GM19467 (cell line): ENCODE data around the gene CRMP1.

Experiments
- ATAC-seq: cut with Tn5 transposase; IDR thresholded peaks from one replicate; pipeline ENCODE4 v1.9.1; 2021; ENCODE audit warnings: mild to moderate bottlenecking, moderate library complexity; ENCODE audit not compliant: unreplicated experiment

CRMP1 gene

GRCh38 chr4:5801696-5802095, 91.2 kb downstream of the CRMP1 start:
- ATAC-seq, result no peak

- no peak for ATAC-seq
Measured at GRCh38 chr4:5800496-5800895, 92.4 kb downstream of the CRMP1 start.

- no peak for ATAC-seq
Measured at GRCh38 chr4:5799406-5799805, 93.5 kb downstream of the CRMP1 start.

GRCh38 chr4:5798946-5799345, 93.9 kb downstream of the CRMP1 start:
- ATAC-seq, result no peak

DNA sequence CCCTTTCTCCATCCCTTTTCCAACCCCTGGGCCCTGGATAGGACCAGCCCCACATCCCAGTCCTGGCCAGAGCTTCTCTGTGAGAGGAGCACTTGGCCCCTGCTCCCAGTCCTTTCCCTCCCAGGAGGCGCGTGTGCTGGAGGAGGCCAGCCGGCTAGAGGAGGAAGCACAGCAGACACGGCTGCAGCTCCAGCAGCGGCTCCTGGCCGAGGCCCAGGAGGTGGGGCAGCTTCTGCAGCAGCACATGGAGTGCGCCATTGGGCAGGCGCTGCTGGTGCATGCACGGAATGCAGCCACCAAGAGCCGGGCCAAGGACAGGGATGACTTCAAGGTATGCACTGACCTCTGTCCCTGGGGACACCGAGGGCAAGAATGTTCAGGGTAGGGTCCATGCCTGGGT, 94.4 kb downstream of the CRMP1 start:
- no peak for ATAC-seq

DNA sequence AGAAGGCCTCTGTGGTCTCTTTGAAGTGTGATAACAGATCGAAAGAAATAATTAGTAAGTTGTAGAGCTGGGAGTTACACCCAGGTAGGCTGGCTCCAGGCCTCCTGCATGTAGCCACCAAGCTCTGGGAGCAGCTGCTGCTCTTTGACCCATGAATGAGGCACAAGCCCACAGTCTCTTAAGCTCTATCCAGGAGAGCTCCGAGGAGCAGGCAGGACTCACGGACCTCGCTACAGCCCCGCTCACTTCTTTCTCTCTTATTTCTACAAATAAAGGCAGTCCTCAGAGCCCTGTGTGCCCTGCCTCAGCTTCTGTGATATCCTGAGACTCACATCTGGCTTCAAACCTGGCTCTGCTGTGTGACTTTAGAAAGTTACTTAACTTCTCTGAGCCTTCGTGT, 95.0 kb downstream of the CRMP1 start:
- ATAC-seq, result no peak

DNA sequence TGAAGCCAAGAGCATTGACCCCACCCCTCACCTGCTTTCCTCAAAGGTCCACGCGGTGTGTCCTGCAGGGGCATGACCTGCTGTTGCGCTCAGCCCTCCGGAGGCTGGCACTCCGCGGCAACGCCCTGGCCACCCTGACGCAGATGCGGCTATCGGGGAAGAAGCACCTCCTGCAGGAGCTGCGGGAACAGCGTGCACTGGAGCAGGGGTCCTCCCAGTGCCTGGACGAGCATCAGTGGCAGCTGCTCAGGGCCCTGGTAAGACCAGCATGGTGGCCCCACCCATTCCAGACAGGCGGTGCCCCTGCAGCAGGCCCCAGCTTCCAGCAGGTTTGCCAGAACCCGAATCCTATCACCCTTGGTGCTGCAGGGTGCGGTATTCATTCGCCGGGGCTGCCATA, 95.9 kb downstream of the CRMP1 start:
- no peak for ATAC-seq

DNA sequence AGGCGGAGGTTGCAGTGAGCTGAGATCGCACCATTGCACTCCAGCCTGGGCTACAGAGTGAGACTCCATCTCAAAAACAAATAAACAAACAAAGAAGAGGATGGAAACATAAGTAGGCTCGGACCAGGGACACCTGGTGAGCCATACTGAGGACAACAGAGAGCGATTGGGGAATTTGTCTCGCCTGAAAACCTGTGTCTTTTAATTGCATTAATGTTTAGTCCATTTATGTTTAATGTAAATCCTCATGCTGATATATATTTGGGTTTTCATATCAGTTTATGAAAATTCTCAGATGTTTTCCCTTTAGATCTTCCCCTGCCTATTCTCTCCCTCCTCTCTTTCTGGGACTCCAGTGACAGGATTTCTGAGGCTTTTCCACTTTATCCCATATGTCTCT, 97.3 kb downstream of the CRMP1 start:
- ATAC-seq, result no peak

DNA sequence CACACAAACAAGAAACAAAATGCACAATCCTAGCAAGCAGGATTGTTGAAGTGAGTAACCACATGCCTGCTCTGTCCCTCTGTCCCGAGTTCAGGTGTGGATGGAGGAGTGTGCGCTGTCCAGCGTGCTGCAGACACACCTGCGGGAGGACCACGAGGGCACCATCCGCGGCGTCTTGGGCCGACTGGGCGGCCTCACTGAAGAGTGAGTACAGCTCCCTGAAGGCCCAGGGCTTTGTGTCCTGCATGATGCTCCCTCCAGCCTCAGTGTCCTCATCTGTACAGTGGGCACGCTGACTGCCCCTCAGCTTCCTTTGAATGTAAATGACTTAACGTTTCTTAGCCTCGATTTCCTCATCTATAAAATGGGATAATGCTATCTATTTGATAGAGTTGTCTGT, 99.4 kb downstream of the CRMP1 start:
- no peak for ATAC-seq

DNA sequence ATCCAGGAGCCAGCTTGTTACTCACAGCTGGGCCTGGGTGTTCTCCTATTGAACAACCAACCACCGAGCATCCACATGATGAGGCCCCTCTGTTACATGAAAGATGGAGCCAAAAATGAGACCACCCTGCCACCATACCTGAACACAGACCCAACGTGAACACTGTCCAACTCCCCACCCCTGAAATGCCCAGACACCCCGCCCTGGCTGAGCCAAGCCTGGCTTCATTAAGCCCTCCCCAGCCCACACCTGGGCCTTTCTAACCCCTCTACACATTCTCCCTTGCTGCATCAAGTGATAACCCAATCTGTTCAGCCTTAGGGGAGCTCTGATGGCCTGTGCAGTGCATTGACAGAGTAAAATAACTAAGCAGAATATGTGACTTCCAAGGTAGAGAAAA, 101.2 kb downstream of the CRMP1 start:
- ATAC-seq, result no peak

- no peak for ATAC-seq
Measured at GRCh38 chr4:5790546-5790857, 102.4 kb downstream of the CRMP1 start.

DNA sequence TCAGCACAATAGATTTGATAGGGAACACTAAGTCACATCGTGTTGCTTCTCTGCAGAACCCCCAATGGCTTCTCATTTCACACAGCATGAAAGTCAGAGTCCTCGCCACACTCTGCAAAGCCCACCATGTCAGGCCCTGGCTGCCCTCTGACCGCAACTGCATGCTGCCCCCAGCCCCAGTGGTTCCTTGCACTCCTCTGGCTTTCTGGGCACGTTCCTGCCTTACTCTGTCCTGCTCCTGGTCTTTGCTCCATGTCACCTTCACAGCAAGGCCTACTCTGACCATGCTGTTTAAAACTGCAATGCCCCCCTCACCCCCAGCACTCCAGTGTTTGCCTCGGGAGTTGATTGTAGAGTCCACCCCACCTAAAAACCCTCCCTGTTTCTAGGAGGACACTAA, 103.7 kb downstream of the CRMP1 start:
- ATAC-seq, result no peak

GRCh38 chr4:5788144-5788543, 104.7 kb downstream of the CRMP1 start:
- no peak for ATAC-seq

GRCh38 chr4:5787311-5787710, 105.6 kb downstream of the CRMP1 start:
- no peak for ATAC-seq

GRCh38 chr4:5785806-5786680, 106.8 kb downstream of the CRMP1 start:
- ATAC-seq, result no peak

DNA sequence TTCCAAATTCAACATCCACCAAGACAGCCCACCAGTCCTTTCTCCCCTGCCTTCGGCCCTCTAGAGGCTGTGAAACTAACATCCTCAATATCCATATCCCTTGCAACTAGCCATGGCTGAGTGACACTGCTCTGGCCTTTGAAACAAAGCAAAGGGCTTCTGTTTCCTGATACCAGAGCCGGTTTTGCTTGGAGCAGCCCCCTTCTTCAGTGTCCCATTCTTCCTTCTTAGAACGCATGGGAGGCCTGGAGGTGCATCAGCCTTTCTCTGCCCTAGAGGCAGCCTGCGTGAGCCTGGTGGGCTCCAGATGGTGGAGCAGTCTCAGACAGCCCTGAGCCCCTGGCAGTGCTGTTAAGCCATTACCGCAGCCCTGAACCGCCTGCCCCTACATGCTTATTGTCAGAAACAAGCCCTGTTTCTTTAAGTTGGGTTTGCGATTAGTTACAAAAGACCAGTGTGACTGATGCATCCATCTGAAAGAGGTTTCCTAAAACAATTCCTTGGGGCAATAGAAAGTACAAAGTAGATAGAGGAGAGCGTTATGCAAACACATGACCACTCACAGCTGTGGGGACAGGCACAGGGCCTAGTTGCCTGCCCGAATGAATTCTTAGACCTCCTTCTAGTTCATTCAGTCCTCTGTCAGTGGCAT, 107.8 kb downstream of the CRMP1 start:
- no peak for ATAC-seq

- ATAC-seq, result no peak
Measured at GRCh38 chr4:5784021-5784420, 108.9 kb downstream of the CRMP1 start.

DNA sequence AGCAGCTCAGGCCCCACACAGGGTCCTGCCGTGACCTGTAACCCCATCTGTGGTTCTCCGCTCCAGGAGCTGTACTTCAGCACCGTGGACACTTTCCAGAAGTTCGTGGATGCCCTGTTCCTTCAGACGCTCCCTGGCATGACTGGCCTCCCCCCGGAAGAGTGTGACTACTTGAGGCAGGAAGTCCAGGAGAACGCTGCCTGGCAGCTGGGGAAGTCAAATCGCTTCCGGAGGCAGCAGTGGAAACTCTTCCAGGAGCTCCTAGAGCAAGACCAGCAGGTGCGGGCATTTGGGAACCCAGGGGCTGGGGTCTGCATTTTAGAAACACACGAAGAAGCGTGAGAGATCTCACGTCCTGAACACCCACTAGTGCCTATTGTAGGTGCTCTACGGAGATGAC, 109.4 kb downstream of the CRMP1 start:
- ATAC-seq, result no peak

- no peak for ATAC-seq
Measured at GRCh38 chr4:5782829-5783476, 109.9 kb downstream of the CRMP1 start.

DNA sequence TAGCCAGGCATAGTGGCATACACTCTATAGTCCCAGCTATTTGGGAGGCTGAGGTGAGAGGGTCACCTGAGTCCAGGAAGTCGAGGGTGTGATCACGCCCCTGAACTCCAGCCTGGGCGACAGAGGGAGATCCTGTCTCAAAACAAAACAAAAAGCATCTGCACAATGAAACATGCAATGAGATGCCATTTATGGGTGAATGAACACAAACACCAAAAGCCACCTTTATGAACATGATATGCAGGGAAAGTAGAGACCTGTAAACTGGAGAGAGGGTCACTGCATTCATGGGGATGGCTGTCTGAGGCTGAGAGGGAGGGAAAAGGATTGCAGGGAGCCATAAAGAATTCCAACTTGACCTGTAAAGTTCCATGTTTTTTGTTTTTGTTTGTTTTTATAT, 111.2 kb downstream of the CRMP1 start:
- ATAC-seq, result no peak

GRCh38 chr4:5780831-5781480, 111.9 kb downstream of the CRMP1 start:
- no peak for ATAC-seq

DNA sequence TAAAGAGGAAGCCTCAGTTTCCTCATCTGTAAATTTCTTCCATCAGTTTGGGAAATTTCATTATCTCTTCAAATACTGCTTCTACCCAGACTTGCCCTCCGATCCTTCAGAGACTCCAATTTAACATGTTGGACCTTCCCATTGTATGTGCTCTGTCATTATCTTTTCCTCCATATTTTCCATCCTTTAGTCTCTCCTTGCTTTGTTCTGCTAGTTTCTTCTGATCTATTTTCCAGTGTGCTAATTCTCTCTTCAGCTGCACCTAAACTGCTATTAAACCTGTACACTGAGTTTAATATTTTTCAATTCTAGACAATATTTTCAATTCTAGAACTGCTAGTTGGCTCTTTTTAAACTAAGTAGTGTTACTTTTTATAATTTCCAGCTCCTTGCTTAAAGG, 116.4 kb downstream of the CRMP1 start:
- no peak for ATAC-seq
